ENCODE measurements around the gene SBK3. TPM values are rescaled to one million over a fixed set of nuclear protein-coding genes. Genes with fewer than 3 reads are reported as not detected.

Gene SBK3
- total and polyA plus RNA-seq, 2 donors (not counting 1 experiment from before 2014, with no cell fraction given): not detected

DNA sequence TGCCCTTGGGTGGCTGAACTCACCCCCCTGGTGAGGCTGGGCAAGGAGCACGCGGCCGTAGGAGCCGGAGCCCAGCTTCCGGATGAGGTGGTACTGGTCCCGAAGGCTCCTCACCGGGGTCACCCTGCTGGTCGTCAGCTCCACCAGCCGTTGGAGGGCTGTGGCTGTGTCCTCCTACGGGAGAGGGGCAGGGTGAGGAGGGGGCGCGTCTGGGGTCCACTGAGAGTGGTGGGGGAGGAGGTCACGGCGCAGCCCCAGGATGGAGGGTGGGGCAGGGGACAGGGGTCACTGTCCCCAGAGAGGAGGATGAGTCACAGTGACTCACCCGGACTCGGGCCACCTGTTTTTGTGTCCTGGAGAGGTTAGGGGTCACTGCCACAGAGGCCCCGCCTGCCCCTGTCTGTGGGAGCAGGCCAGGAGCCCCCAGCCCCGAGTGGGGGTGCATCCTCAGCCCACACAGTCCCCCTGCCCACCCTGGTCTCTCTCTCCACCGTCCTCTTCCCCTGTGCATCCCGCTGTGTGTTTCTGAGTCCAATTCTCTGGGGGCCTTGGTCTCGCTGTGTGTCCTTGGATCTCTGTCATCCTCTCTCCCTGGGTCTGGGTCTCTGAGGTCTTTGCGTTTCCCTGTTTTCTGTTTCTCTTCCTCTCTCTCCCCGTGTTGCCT is 435 bp downstream of the SBK3 start:
- ATAC-seq (ENCODE audit: low read depth) (no peak), DNase-seq (no peak)
- Histone ChIP-seq H3K36me3 (replicated peaks in 1 of 2; ENCODE audit: control extremely low read depth in 1 of 2, control insufficient read depth in 1 of 2, extremely low read depth in 1 of 2, insufficient read depth in 2 of 2, low read length in 1 of 2) (no peaks in the 10 kb centered on the region), H3K9ac (ENCODE audit: low read length) (no peak overlapping the region), H3K4me2 (replicated peaks; ENCODE audit: low read depth, low read length, poor library complexity, severe bottlenecking) (no peak overlapping the region), H2AFZ (ENCODE audit: insufficient read depth, low read depth, low read length, poor library complexity, severe bottlenecking) (no peak overlapping the region), H3K4me3 (ENCODE audit: control extremely low read depth in 1 of 5, extremely low read depth in 1 of 5, insufficient read depth in 1 of 5, low read depth in 2 of 5, low read length in 4 of 5) (no peak overlapping the region), H4K20me1 (ENCODE audit: control insufficient read depth, insufficient read depth, low read length, poor library complexity, severe bottlenecking) (no peaks in the 10 kb centered on the region), H3K27me3 (replicated peaks in 1 of 4; ENCODE audit: control extremely low read depth in 1 of 4, control insufficient read depth in 3 of 4, insufficient read depth in 4 of 4, low read length in 3 of 4) (peaks cover 0 to 24% (median 4%) of the 10 kb centered on the region in 4 experiments), H3K4me1 (ENCODE audit: control insufficient read depth in 2 of 2, insufficient read depth in 2 of 2, low read length in 2 of 2) (no peaks in the 10 kb centered on the region), H3K27ac (ENCODE audit: low read length in 2 of 2) (no peak overlapping the region), H3K79me2 (ENCODE audit: control insufficient read depth, insufficient read depth, low read length) (no peaks in the 10 kb centered on the region), H3K9me3 (ENCODE audit: control extremely low read depth in 1 of 3, control insufficient read depth in 2 of 3, insufficient read depth in 1 of 3, low read length in 2 of 3) (no peaks in the 10 kb centered on the region)
- H3K9me3 Mint-ChIP-seq (ENCODE audit: insufficient read depth): peaks cover 4% of the 10 kb centered on the region
- TF ChIP-seq, protein P1, sequence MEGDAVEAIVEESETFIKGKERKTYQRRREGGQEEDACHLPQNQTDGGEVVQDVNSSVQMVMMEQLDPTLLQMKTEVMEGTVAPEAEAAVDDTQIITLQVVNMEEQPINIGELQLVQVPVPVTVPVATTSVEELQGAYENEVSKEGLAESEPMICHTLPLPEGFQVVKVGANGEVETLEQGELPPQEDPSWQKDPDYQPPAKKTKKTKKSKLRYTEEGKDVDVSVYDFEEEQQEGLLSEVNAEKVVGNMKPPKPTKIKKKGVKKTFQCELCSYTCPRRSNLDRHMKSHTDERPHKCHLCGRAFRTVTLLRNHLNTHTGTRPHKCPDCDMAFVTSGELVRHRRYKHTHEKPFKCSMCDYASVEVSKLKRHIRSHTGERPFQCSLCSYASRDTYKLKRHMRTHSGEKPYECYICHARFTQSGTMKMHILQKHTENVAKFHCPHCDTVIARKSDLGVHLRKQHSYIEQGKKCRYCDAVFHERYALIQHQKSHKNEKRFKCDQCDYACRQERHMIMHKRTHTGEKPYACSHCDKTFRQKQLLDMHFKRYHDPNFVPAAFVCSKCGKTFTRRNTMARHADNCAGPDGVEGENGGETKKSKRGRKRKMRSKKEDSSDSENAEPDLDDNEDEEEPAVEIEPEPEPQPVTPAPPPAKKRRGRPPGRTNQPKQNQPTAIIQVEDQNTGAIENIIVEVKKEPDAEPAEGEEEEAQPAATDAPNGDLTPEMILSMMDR (IDR thresholded peaks at IDR 0.05): no peak
- no peak for TF ChIP-seq EZH2 (IDR thresholded peaks at IDR 0.05; ENCODE audit: borderline replicate concordance, insufficient read depth, low read depth, low read length, poor library complexity, severe bottlenecking)
- H3K4me1 Mint-ChIP-seq: no peaks in the 10 kb centered on the region
- H3K27ac Mint-ChIP-seq: no peak overlapping the region
- WGBS (ENCODE audit: insufficient coverage): 86% methylated on average over 20 of the region's 23 CpGs
- intact Hi-C loops (cut with micrococcal nuclease): no loop called here
- peaks cover 32% of the 10 kb centered on the region for H3K27me3 Mint-ChIP-seq
- no peak overlapping the region for H3K4me3 Mint-ChIP-seq
- ChIA-PET CTCF (no interaction called here), POLR2A (no interaction called here)

DNA sequence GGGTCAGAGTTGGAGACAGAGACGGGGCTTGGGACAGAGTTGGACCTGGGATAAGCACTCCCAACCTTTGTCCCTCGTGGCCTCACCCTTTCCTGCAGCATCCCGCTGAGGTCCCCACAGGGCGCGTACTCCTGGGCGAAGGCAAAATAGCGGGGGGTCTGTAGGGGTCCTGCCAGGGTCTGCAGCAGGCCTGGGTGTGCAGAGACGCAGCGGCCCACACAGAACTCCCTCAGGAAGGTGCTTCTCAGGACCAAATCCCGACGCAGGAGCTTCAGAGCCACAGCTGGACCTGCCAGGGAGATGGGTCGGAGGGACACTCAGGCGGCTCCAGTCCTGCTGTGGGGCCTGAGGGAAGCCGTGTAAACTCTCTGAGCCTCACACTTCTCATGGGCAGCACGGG is 1.3 kb downstream of the SBK3 start:
- CTCF ChIA-PET: no interaction called here
- intact Hi-C loops (cut with micrococcal nuclease): no loop called here

More for the DNA sequence above, 1.3 kb downstream of the SBK3 start:
- 92% methylated on average over 13 of the region's 15 CpGs for WGBS (ENCODE audit: insufficient coverage)
- peaks cover 4% of the 10 kb centered on the region for H3K9me3 Mint-ChIP-seq (ENCODE audit: insufficient read depth)
- H3K27me3 Mint-ChIP-seq: peaks cover 28% of the 10 kb centered on the region
- Histone ChIP-seq H3K9ac (ENCODE audit: low read length) (no peak overlapping the region), H3K4me1 (ENCODE audit: control insufficient read depth in 2 of 2, insufficient read depth in 2 of 2, low read length in 2 of 2) (no peaks in the 10 kb centered on the region), H3K4me2 (replicated peaks; ENCODE audit: low read depth, low read length, poor library complexity, severe bottlenecking) (no peak overlapping the region), H3K79me2 (ENCODE audit: control insufficient read depth, insufficient read depth, low read length) (no peaks in the 10 kb centered on the region), H3K36me3 (replicated peaks in 1 of 2; ENCODE audit: control extremely low read depth in 1 of 2, control insufficient read depth in 1 of 2, extremely low read depth in 1 of 2, insufficient read depth in 2 of 2, low read length in 1 of 2) (no peaks in the 10 kb centered on the region), H2AFZ (ENCODE audit: insufficient read depth, low read depth, low read length, poor library complexity, severe bottlenecking) (no peak overlapping the region), H4K20me1 (ENCODE audit: control insufficient read depth, insufficient read depth, low read length, poor library complexity, severe bottlenecking) (no peaks in the 10 kb centered on the region), H3K9me3 (ENCODE audit: control extremely low read depth in 1 of 3, control insufficient read depth in 2 of 3, insufficient read depth in 1 of 3, low read length in 2 of 3) (no peaks in the 10 kb centered on the region), H3K4me3 (ENCODE audit: control extremely low read depth in 1 of 5, extremely low read depth in 1 of 5, insufficient read depth in 1 of 5, low read depth in 2 of 5, low read length in 4 of 5) (no peak overlapping the region), H3K27ac (ENCODE audit: low read length in 2 of 2) (no peak overlapping the region), H3K27me3 (replicated peaks in 1 of 4; ENCODE audit: control extremely low read depth in 1 of 4, control insufficient read depth in 3 of 4, insufficient read depth in 4 of 4, low read length in 3 of 4) (peaks cover 0 to 24% (median 4%) of the 10 kb centered on the region in 4 experiments)
- ATAC-seq (ENCODE audit: low read depth): no peak
- TF ChIP-seq, protein P1 (IDR thresholded peaks at IDR 0.05): no peak
- no peak for TF ChIP-seq EZH2 (IDR thresholded peaks at IDR 0.05; ENCODE audit: borderline replicate concordance, insufficient read depth, low read depth, low read length, poor library complexity, severe bottlenecking)
- no peak overlapping the region for H3K27ac Mint-ChIP-seq
- POLR2A ChIA-PET: no interaction called here
- no peaks in the 10 kb centered on the region for H3K4me1 Mint-ChIP-seq
- no peak for DNase-seq
- H3K4me3 Mint-ChIP-seq: no peak overlapping the region

Measured in B cell (primary cell).